MCF 10A (cell line): Measurements from ENCODE around the gene SERPINB8. TPM values are rescaled to one million over a fixed set of nuclear protein-coding genes. Genes with fewer than 3 reads are reported as not detected.
"Not testable (repeated sequence)": the region's sequence is repeated elsewhere in the genome, so short reads cannot be mapped to it uniquely, and the experiment has no call there.

ENCODE experiments used
- BruUV-seq: library from RNA; stranded (reverse); fragments of 400-500 nt; replicated peaks from 2 replicates; lab custom pipeline; 2021; lab: Mats Ljungman, UMichigan
- CTCF ChIA-PET: fragments of 300-600 bp; sonication (Branson Sonifier 250); formaldehyde crosslinking; extraction: SDS; loops from one replicate; lab custom pipeline; 2021; ENCODE audit warnings: antibody characterized with exemption, inconsistent platforms; lab: Yijun Ruan, JAX
- POLR2A ChIA-PET: fragments of 300-600, 350-650 bp; sonication (Branson Sonifier 250); formaldehyde crosslinking; extraction: SDS; loops from one replicate; lab custom pipeline; 2020; ENCODE audit warnings: antibody characterized with exemption, inconsistent platforms; lab: Yijun Ruan, JAX
- DNase-seq: peaks from one replicate; pipeline ENCODE4 v3.0.0-alpha.2; 2018; ENCODE audit not compliant: unreplicated experiment
- H3K27ac Mint-ChIP-seq: one replicate; pipeline ENCODE4 v1.8.0; 2022; ENCODE audit warnings: mild to moderate bottlenecking, low read depth, mixed read lengths; ENCODE audit not compliant: unreplicated experiment
- H3K27me3 Mint-ChIP-seq: one replicate; pipeline ENCODE4 v1.8.0; 2022; ENCODE audit warnings: mixed read lengths; ENCODE audit not compliant: insufficient read depth, unreplicated experiment
- H3K36me3 Mint-ChIP-seq: one replicate; pipeline ENCODE4 v1.8.0; 2022; ENCODE audit warnings: mild to moderate bottlenecking, moderate library complexity, mixed read lengths; ENCODE audit not compliant: insufficient read depth, unreplicated experiment
- H3K4me1 Mint-ChIP-seq: one replicate; pipeline ENCODE4 v1.8.0; 2022; ENCODE audit warnings: mixed read lengths; ENCODE audit not compliant: insufficient read depth, unreplicated experiment
- H3K4me3 Mint-ChIP-seq: one replicate; pipeline ENCODE4 v1.8.0; 2022; ENCODE audit warnings: mild to moderate bottlenecking, moderate library complexity, mixed read lengths; ENCODE audit not compliant: unreplicated experiment
- H3K9me3 Mint-ChIP-seq: one replicate; pipeline ENCODE4 v1.8.0; 2022; ENCODE audit warnings: mixed read lengths; ENCODE audit not compliant: unreplicated experiment
- intact Hi-C: fragments of 100-400 bp; cut with micrococcal nuclease; formaldehyde crosslinking; loops from 2 replicates; pipeline ENCODE4 v1.14.1; 2022
- total RNA-seq: library from RNA; stranded (reverse); gene quantifications from 2 replicates; pipeline ENCODE4 v1.2.3, GENCODE V29; 2022
- TF ChIP-seq, protein P1 (sequence below): fragments of 200-600 bp; IDR thresholded peaks from one replicate; pipeline ENCODE4 v1.8.0; 2022; ENCODE audit warnings: antibody characterized with exemption, mild to moderate bottlenecking; ENCODE audit not compliant: unreplicated experiment

Gene SERPINB8
- total RNA-seq, 1 experiment from 2014 or later, result 58.0 TPM

- TF ChIP-seq, protein P1, sequence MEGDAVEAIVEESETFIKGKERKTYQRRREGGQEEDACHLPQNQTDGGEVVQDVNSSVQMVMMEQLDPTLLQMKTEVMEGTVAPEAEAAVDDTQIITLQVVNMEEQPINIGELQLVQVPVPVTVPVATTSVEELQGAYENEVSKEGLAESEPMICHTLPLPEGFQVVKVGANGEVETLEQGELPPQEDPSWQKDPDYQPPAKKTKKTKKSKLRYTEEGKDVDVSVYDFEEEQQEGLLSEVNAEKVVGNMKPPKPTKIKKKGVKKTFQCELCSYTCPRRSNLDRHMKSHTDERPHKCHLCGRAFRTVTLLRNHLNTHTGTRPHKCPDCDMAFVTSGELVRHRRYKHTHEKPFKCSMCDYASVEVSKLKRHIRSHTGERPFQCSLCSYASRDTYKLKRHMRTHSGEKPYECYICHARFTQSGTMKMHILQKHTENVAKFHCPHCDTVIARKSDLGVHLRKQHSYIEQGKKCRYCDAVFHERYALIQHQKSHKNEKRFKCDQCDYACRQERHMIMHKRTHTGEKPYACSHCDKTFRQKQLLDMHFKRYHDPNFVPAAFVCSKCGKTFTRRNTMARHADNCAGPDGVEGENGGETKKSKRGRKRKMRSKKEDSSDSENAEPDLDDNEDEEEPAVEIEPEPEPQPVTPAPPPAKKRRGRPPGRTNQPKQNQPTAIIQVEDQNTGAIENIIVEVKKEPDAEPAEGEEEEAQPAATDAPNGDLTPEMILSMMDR, result no peak
- ChIA-PET POLR2A (interaction anchor here (0.7 to 3.2 kb wide), 5 partner anchors 24 to 425 kb away, joined by 3 to 12 read pairs (median 4); partner anchors contain the start of gene SERPINB10), CTCF (interaction anchor here (0.6 to 6.1 kb wide), 53 partner anchors 9 to 1806 kb away, joined by 3 to 65 read pairs (median 6); partner anchors contain the start of genes SERPINB12 and SERPINB2)
- intact Hi-C loops, result loop anchor here (1.0 to 5.0 kb wide), 7 partner anchors 54 to 426 kb away; no protein-coding TSS in a partner anchor
- no peaks in the 10 kb centered on the region for H3K27me3 Mint-ChIP-seq
- H3K4me3 Mint-ChIP-seq, result no peak overlapping the region
- H3K36me3 Mint-ChIP-seq, result no peaks in the 10 kb centered on the region
- BruUV-seq, result no TSS peak
- no peaks in the 10 kb centered on the region for H3K4me1 Mint-ChIP-seq
- no peak overlapping the region for H3K27ac Mint-ChIP-seq
- no peaks in the 10 kb centered on the region for H3K9me3 Mint-ChIP-seq
- DNase-seq, result no peak
Observed at GRCh38 chr18:63936932-63937393, 32.9 kb upstream of the SERPINB8 start.

GRCh38 chr18:63940008-63940407, 29.9 kb upstream of the SERPINB8 start:
- BruUV-seq, result no TSS peak
- Mint-ChIP-seq H3K4me3 (no peak overlapping the region), H3K36me3 (no peaks in the 10 kb centered on the region), H3K27me3 (no peaks in the 10 kb centered on the region), H3K9me3 (peaks cover 17% of the 10 kb centered on the region), H3K27ac (no peak overlapping the region), H3K4me1 (no peaks in the 10 kb centered on the region)
- CTCF ChIA-PET, result no interaction called here
- POLR2A ChIA-PET, result interaction anchor here (0.7 kb wide), 1 partner anchor 406 kb away, joined by 3 read pairs; no protein-coding TSS in a partner anchor
- intact Hi-C loops, result no loop called here
- TF ChIP-seq, protein P1, result no peak
- DNase-seq, result no peak

DNA sequence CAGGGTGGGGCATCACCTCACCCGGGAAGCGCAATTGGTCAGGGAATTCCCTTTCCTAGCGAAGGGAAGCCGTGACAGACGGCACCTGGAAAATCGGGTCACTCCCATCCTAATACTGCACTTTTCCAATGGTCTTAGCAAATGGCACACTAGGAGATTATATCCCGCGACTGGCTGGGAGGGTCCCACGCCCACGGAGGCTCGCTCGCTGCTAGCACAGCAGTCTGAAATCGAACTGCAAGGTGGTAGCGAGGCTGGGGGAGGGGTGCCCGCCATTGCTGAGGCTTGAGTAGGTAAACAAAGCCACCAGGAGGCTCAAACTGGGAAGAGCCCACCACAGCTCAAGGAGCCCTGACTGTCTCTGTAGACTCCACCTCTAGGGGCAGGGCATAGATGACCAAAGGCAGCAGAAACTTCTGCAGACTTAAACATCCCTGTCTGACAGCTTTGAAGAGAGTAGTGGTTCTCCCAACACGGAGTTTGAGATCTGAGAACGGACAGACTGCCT, 29.3 kb upstream of the SERPINB8 start:
- H3K36me3 Mint-ChIP-seq, DNase-seq, BruUV-seq, H3K27me3 Mint-ChIP-seq, intact Hi-C loops, H3K4me1 Mint-ChIP-seq, H3K4me3 Mint-ChIP-seq, H3K27ac Mint-ChIP-seq: not testable (repeated sequence)
- H3K9me3 Mint-ChIP-seq, result peaks cover 17% of the 10 kb centered on the region
- ChIA-PET CTCF (interaction anchor here (1.1 kb wide), 2 partner anchors 35 to 349 kb away, joined by 3 to 4 read pairs; no protein-coding TSS in a partner anchor), POLR2A (interaction anchor here (0.7 kb wide), 1 partner anchor 406 kb away, joined by 3 read pairs; no protein-coding TSS in a partner anchor)

GRCh38 chr18:63947051-63947790, 22.7 kb upstream of the SERPINB8 start:
- ChIA-PET CTCF (no interaction called here), POLR2A (no interaction called here)
- Mint-ChIP-seq H3K9me3 (peaks cover 16% of the 10 kb centered on the region), H3K27ac (no peak overlapping the region), H3K36me3 (no peaks in the 10 kb centered on the region), H3K4me3 (no peak overlapping the region), H3K27me3 (no peaks in the 10 kb centered on the region), H3K4me1 (peaks cover 5% of the 10 kb centered on the region)
- TF ChIP-seq, protein P1, result no peak
- no peak for DNase-seq
- intact Hi-C loops, result no loop called here
- no TSS peak for BruUV-seq
